B cell (primary cell): ENCODE data around the gene GIPC1. TPM values are rescaled to one million over a fixed set of nuclear protein-coding genes. Genes with fewer than 3 reads are reported as not detected.

Experiments used
- ATAC-seq: fragments of 200-7000 bp; cut with Tn5 transposase; one replicate; pipeline ENCODE4 v1.10.0; 2021; ENCODE audit warnings: low read depth, mild to moderate bottlenecking, moderate number of reproducible peaks, moderate library complexity
- CTCF ChIA-PET: fragments of 350-600 bp; sonication (Branson Sonifier 250); formaldehyde crosslinking; loops from one replicate; lab custom pipeline; 2021; ENCODE audit warnings: antibody characterized with exemption, inconsistent platforms; lab: Charles Lee
- POLR2A ChIA-PET: fragments of 350-600 bp; sonication (Branson Sonifier 250); formaldehyde crosslinking; loops from one replicate; lab custom pipeline; 2021; ENCODE audit warnings: antibody characterized with exemption; lab: Charles Lee
- DNase-seq: peaks from one replicate; pipeline ENCODE4 v3.0.0; 2013
- H2AFZ ChIP-seq: 2 replicates; pipeline ENCODE4 v1.6.1; 2012; ENCODE audit warnings: mild to moderate bottlenecking, low read depth, low read length; ENCODE audit not compliant: insufficient read depth, poor library complexity, severe bottlenecking
- H3K27ac ChIP-seq, 2 donors: 1 replicate in 1 of 2; 2 replicates in 1 of 2; pipeline ENCODE4 v1.5.1; 2012 to 2013; ENCODE audit warnings: low read length in 2 of 2, mild to moderate bottlenecking in 2 of 2, moderate library complexity in 1 of 2
- H3K27me3 ChIP-seq, 4 experiments: fragments of 200-600 bp in 1 of 4; sonication (generic) in 1 of 4; replicated peaks in 1 of 4; 1 replicate in 2 of 4; 2 replicates in 2 of 4; pipeline versions ENCODE4 v1.6.1 to v1.7.0; 2013 to 2016; ENCODE audit warnings: low read length in 3 of 4, mild to moderate bottlenecking in 2 of 4, mixed read lengths in 1 of 4, moderate library complexity in 1 of 4; ENCODE audit not compliant: insufficient read depth in 4 of 4, control insufficient read depth in 3 of 4; ENCODE audit errors: control extremely low read depth in 1 of 4
- H3K36me3 ChIP-seq, 2 experiments: replicated peaks in 1 of 2; 1 replicate in 1 of 2; 2 replicates in 1 of 2; pipeline versions ENCODE4 v1.6.1 to v1.7.1; 2013; ENCODE audit warnings: low read length in 1 of 2; ENCODE audit not compliant: insufficient read depth in 2 of 2, control insufficient read depth in 1 of 2; ENCODE audit errors: control extremely low read depth in 1 of 2, extremely low read depth in 1 of 2
- H3K4me1 ChIP-seq, 2 donors: fragments of 200-600 bp in 1 of 2; sonication (generic) in 1 of 2; 1 replicate in 1 of 2; 2 replicates in 1 of 2; pipeline versions ENCODE4 v1.5.1 to v1.6.1; 2013 to 2017; ENCODE audit warnings: low read length in 2 of 2; ENCODE audit not compliant: control insufficient read depth in 2 of 2, insufficient read depth in 2 of 2
- H3K4me2 ChIP-seq: replicated peaks from 2 replicates; pipeline ENCODE3; 2012; ENCODE audit warnings: mild to moderate bottlenecking, low read depth, low read length; ENCODE audit not compliant: poor library complexity, severe bottlenecking
- H3K4me3 ChIP-seq, 5 experiments: fragments of 200-600 bp in 1 of 5; sonication (generic) in 1 of 5; 1 replicate in 3 of 5; 2 replicates in 2 of 5; pipeline versions ENCODE4 v1.5.1 to v1.7.0; 2011 to 2016; ENCODE audit warnings: low read length in 4 of 5, mild to moderate bottlenecking in 4 of 5, low read depth in 2 of 5, control low read depth in 1 of 5, moderate library complexity in 1 of 5; ENCODE audit not compliant: insufficient read depth in 1 of 5; ENCODE audit errors: control extremely low read depth in 1 of 5, extremely low read depth in 1 of 5
- H3K79me2 ChIP-seq: fragments of 200-600 bp; sonication (generic); one replicate; pipeline ENCODE4 v1.6.0; 2016; ENCODE audit warnings: low read length; ENCODE audit not compliant: control insufficient read depth, insufficient read depth
- H3K9ac ChIP-seq: fragments of 200-600 bp; sonication (generic); 2 replicates; pipeline ENCODE4 v1.6.1; 2017; ENCODE audit warnings: mild to moderate bottlenecking, low read length, moderate library complexity
- H3K9me3 ChIP-seq, 3 donors: one replicate each; pipeline versions ENCODE4 v1.6.1 to v1.7.1; 2013; ENCODE audit warnings: low read length in 2 of 3; ENCODE audit not compliant: control insufficient read depth in 2 of 3, insufficient read depth in 1 of 3; ENCODE audit errors: control extremely low read depth in 1 of 3
- H4K20me1 ChIP-seq: 2 replicates; pipeline ENCODE4 v1.6.0; 2012; ENCODE audit warnings: mild to moderate bottlenecking, low read length; ENCODE audit not compliant: insufficient read depth, control insufficient read depth, poor library complexity, severe bottlenecking
- H3K27ac Mint-ChIP-seq: one replicate; pipeline ENCODE4 v1.8.0; 2021; ENCODE audit warnings: mixed read lengths
- H3K27me3 Mint-ChIP-seq: one replicate; pipeline ENCODE4 v1.8.0; 2021; ENCODE audit warnings: mixed read lengths
- H3K4me1 Mint-ChIP-seq: one replicate; pipeline ENCODE4 v1.8.0; 2021; ENCODE audit warnings: mixed read lengths
- H3K4me3 Mint-ChIP-seq: one replicate; pipeline ENCODE4 v1.8.0; 2021; ENCODE audit warnings: mixed read lengths
- H3K9me3 Mint-ChIP-seq: one replicate; pipeline ENCODE4 v1.8.0; 2022; ENCODE audit warnings: mixed read lengths; ENCODE audit not compliant: insufficient read depth
- CTCF ChIP-seq: fragments of 200-600 bp; IDR thresholded peaks from one replicate; pipeline ENCODE4 v1.8.0; 2022; ENCODE audit warnings: antibody characterized with exemption, mild to moderate bottlenecking
- EZH2 ChIP-seq: IDR thresholded peaks from 2 replicates; pipeline ENCODE4 v1.6.1; 2012; ENCODE audit warnings: borderline replicate concordance, low read depth, mild to moderate bottlenecking, moderate library complexity, low read length; ENCODE audit not compliant: insufficient read depth, poor library complexity, severe bottlenecking
- WGBS: methylation state at CpG from one replicate; pipeline ENCODE4 v1.1.5; 2013; ENCODE audit warnings: missing lambda C conversion rate; ENCODE audit not compliant: insufficient coverage; 5-methylcytosine and 5-hydroxymethylcytosine counted together
- intact Hi-C: fragments of 100-400 bp; cut with micrococcal nuclease; formaldehyde crosslinking; loops from one replicate; pipeline ENCODE4 v1.10.0; 2022
- polyA plus RNA-seq: library from polyadenylated mRNA; depleted of rRNA; stranded (reverse); fragments of >200 nt; gene quantifications from 2 replicates; pipeline ENCODE4 v1.2.3, GENCODE V29; 2012
- total RNA-seq, 2 donors: library from RNA; stranded (reverse); fragments of 120-200 nt in 1 of 2; gene quantifications; 1 replicate in 1 of 2; 2 replicates in 1 of 2; pipeline versions ENCODE4 v1.2.3 to v1.2.4, GENCODE V29; 2013 to 2022

GIPC1 gene
- total and polyA plus RNA-seq, 2 donors (not counting 1 experiment from before 2014, with no cell fraction given): 11.3 to 12.0 TPM

GRCh38 chr19:14511229-14511593, 15.3 kb upstream of the GIPC1 start:
- Histone ChIP-seq H3K4me3 (no peak overlapping the region), H3K4me1 (peaks cover 14 to 15% of the 10 kb centered on the region in 2 donors), H3K9me3 (no peaks in the 10 kb centered on the region), H3K27me3 (no peaks in the 10 kb centered on the region), H3K4me2 (no peak overlapping the region), H4K20me1 (peaks cover 25% of the 10 kb centered on the region), H3K9ac (no peak overlapping the region), H3K79me2 (peaks cover 4% of the 10 kb centered on the region), H3K27ac (no peak overlapping the region), H2AFZ (no peak overlapping the region), H3K36me3 (peaks cover 0 to 25% of the 10 kb centered on the region in 2 experiments)
- intact Hi-C loops: no loop called here
- no peaks in the 10 kb centered on the region for H3K9me3 Mint-ChIP-seq
- ChIA-PET CTCF (interaction anchor here (0.7 to 1.7 kb wide), 2 partner anchors 26 to 723 kb away, joined by 4 to 8 read pairs; no protein-coding TSS in a partner anchor), POLR2A (interaction anchor here (0.7 kb wide), 2 partner anchors 90 to 780 kb away, joined by 4 to 5 read pairs; no protein-coding TSS in a partner anchor)
- H3K4me1 Mint-ChIP-seq: peaks cover 20% of the 10 kb centered on the region
- DNase-seq (no peak), ATAC-seq (no peak)
- 88% methylated on average over 2 of the region's 4 CpGs for WGBS
- H3K27me3 Mint-ChIP-seq: no peaks in the 10 kb centered on the region
- no peak overlapping the region for H3K4me3 Mint-ChIP-seq
- TF ChIP-seq CTCF: no peak
- no peak for TF ChIP-seq EZH2
- H3K27ac Mint-ChIP-seq: no peak overlapping the region

GRCh38 chr19:14510311-14511228, 14.6 kb upstream of the GIPC1 start:
- ChIA-PET POLR2A (interaction anchor here (0.7 to 1.1 kb wide), 2 partner anchors 15 to 91 kb away, joined by 3 to 5 read pairs; no protein-coding TSS in a partner anchor), CTCF (interaction anchor here (0.7 to 1.7 kb wide), 4 partner anchors 8 to 723 kb away, joined by 3 to 8 read pairs (median 4); partner anchors contain the start of gene DNAJB1)
- Mint-ChIP-seq H3K27me3 (no peaks in the 10 kb centered on the region), H3K4me3 (no peak overlapping the region), H3K4me1 (peaks cover 14% of the 10 kb centered on the region), H3K9me3 (no peaks in the 10 kb centered on the region), H3K27ac (no peak overlapping the region)
- Histone ChIP-seq H3K36me3 (peaks cover 0 to 18% of the 10 kb centered on the region in 2 experiments), H2AFZ (no peak overlapping the region), H3K4me3 (no peak overlapping the region), H3K9ac (no peak overlapping the region), H3K4me2 (no peak overlapping the region), H3K9me3 (no peaks in the 10 kb centered on the region), H4K20me1 (peaks cover 18% of the 10 kb centered on the region), H3K4me1 (peaks cover 9 to 11% of the 10 kb centered on the region in 2 donors), H3K27ac (no peak overlapping the region), H3K79me2 (no peaks in the 10 kb centered on the region), H3K27me3 (no peaks in the 10 kb centered on the region)
- TF ChIP-seq CTCF (no peak), EZH2 (no peak)
- 93% methylated on average over 14 of the region's 22 CpGs for WGBS
- intact Hi-C loops: no loop called here
- no peak for DNase-seq
- no peak for ATAC-seq
